Epithelial cell of proximal tubule (primary cell): Measurements from ENCODE around the gene MSH3. TPM values are rescaled to one million over a fixed set of nuclear protein-coding genes. Genes with fewer than 3 reads are reported as not detected.

Source experiments
- DNase-seq: peaks from one replicate; pipeline ENCODE4 v3.0.0-alpha.2; 2011; ENCODE audit warnings: low read depth
- H3K4me3 ChIP-seq: 2 replicates; pipeline ENCODE4 v1.5.1; 2011; ENCODE audit warnings: low read depth, mild to moderate bottlenecking, low read length
- CTCF ChIP-seq: conservative IDR thresholded peaks from 2 replicates; pipeline ENCODE4 v1.5.1; 2012; ENCODE audit warnings: low read depth, mild to moderate bottlenecking, low read length
- total RNA-seq: library from RNA; depleted of rRNA; stranded (reverse); fragments of >200 nt; gene quantifications from 2 replicates; pipeline ENCODE4 v1.2.3, GENCODE V29; 2015

MSH3 gene
- total RNA-seq, 1 donor from 2014 or later = 8.8 TPM

DNA sequence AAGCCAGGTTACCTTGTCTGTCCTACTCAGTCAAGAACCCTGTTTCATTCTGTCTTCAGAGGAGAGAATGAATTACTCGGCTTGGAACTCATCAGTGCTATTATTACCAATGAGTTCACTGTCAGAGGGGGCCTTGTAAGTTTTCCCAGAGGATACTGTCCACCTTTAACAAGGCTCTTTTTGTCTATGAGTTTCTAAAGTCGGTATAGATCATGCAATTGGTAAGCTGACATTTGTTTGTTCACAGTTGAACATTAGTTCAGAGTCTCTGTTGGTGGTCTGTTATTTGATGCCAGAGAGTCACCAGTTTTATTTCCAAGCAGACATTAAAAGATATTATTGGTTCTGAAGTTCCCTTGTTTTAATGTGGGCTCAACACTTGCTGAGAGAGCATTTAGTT, 58.5 kb downstream of the MSH3 start:
- H3K4me3 ChIP-seq = no peak overlapping the region
- no peak for DNase-seq
- TF ChIP-seq CTCF = no peak

GRCh38 chr5:80713631-80714030, 59.2 kb downstream of the MSH3 start:
- no peak for TF ChIP-seq CTCF
- DNase-seq = no peak
- no peak overlapping the region for H3K4me3 ChIP-seq

- no peak overlapping the region for H3K4me3 ChIP-seq
- no peak for TF ChIP-seq CTCF
- no peak for DNase-seq
Observed at GRCh38 chr5:80714570-80715298, 60.3 kb downstream of the MSH3 start.

DNA sequence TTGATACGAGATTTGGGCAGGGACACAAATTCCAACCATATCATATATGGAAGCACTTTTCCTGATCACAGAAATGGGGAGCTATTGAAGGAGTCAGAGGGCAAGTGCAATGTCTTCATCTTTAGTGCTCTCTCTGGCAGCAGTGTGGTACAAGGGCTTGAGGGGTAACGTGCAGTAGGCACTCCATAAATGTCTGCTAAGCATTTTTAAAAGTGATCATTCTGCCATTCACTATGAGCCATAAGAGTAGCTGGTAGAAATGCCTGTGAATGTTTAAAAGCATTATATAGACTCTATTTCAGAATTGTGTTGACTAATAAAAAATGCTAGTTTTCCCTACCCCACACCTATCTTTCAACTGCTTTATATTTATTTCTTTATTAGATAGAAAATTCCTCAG, 61.4 kb downstream of the MSH3 start:
- DNase-seq = no peak
- no peak overlapping the region for H3K4me3 ChIP-seq
- no peak for TF ChIP-seq CTCF

- TF ChIP-seq CTCF = no peak
- no peak for DNase-seq
- H3K4me3 ChIP-seq = no peak overlapping the region
Observed at GRCh38 chr5:80720181-80720580, 65.7 kb downstream of the MSH3 start.

- H3K4me3 ChIP-seq = no peak overlapping the region
- no peak for TF ChIP-seq CTCF
- DNase-seq = no peak
Observed at GRCh38 chr5:80722916-80723315, 68.5 kb downstream of the MSH3 start.

DNA sequence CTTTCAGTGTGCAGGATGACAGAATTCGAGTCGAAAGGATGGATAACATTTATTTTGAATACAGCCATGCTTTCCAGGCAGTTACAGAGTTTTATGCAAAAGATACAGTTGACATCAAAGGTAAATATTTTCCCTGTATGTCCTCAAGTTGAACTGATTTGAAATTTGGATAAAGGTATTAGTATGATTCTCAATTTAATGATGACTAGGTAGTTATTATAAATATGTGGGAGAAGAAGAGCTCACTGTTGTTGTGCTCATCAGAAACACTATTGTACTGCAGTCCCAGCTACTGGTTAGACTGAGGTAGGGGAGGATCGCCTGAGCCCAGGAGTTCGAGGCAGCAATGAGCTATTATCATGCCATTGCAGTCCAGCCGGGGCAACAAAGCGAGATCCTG, 71.0 kb downstream of the MSH3 start:
- TF ChIP-seq CTCF = no peak
- no peak for DNase-seq
- H3K4me3 ChIP-seq = no peak overlapping the region
